C4-2B (cell line): Measurements from ENCODE around the gene EDIL3.

ENCODE experiments used
- ZFX ChIP-seq: fragments of 450-650 bp; IDR thresholded peaks from 2 replicates; pipeline ENCODE4 v1.6.1; 2017
- TF ChIP-seq, protein P1 (sequence below): fragments of 450-650 bp; conservative IDR thresholded peaks from 2 replicates; pipeline ENCODE4 v1.5.1; 2017; ENCODE audit warnings: mild to moderate bottlenecking

- TF ChIP-seq, protein P1, sequence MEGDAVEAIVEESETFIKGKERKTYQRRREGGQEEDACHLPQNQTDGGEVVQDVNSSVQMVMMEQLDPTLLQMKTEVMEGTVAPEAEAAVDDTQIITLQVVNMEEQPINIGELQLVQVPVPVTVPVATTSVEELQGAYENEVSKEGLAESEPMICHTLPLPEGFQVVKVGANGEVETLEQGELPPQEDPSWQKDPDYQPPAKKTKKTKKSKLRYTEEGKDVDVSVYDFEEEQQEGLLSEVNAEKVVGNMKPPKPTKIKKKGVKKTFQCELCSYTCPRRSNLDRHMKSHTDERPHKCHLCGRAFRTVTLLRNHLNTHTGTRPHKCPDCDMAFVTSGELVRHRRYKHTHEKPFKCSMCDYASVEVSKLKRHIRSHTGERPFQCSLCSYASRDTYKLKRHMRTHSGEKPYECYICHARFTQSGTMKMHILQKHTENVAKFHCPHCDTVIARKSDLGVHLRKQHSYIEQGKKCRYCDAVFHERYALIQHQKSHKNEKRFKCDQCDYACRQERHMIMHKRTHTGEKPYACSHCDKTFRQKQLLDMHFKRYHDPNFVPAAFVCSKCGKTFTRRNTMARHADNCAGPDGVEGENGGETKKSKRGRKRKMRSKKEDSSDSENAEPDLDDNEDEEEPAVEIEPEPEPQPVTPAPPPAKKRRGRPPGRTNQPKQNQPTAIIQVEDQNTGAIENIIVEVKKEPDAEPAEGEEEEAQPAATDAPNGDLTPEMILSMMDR = no peak
- TF ChIP-seq ZFX = no peak
These were observed 253.3 kb downstream of the EDIL3 start for GRCh38 chr5:84131372-84131771.
